ENCODE data around the gene POLR3E.

The POLR3E gene

GRCh38 chr16:22297114-22297870 is at the start of gene POLR3E:
POLR3E (plus strand) TSS chr16:22297409; CDS start chr16:22302969, 5,560 bp downstream.
- DNase-seq (ENCODE audit: low read depth in 3 of 3) = peak; percentile 99 to 100 (median 99)

GRCh38 chr16:22250522-22250921 is 46.7 kb upstream of the POLR3E start:
- no peak for DNase-seq (ENCODE audit: low read depth in 3 of 3)

GRCh38 chr16:22252317-22252716 is 44.9 kb upstream of the POLR3E start:
- DNase-seq (ENCODE audit: low read depth in 3 of 3) = no peak

- DNase-seq (ENCODE audit: low read depth in 3 of 3) = no peak
These were observed 43.9 kb upstream of the POLR3E start for GRCh38 chr16:22253272-22253671.

GRCh38 chr16:22255335-22255734 is 41.9 kb upstream of the POLR3E start:
- no peak for DNase-seq (ENCODE audit: low read depth in 3 of 3)

- no peak for DNase-seq (ENCODE audit: low read depth in 3 of 3)
These were observed 39.8 kb upstream of the POLR3E start for GRCh38 chr16:22257440-22257839.

GRCh38 chr16:22260490-22260889 is 36.7 kb upstream of the POLR3E start:
- DNase-seq (ENCODE audit: low read depth in 3 of 3) = no peak

GRCh38 chr16:22262460-22262859 is 34.7 kb upstream of the POLR3E start:
- DNase-seq (ENCODE audit: low read depth in 3 of 3) = no peak

GRCh38 chr16:22264786-22265185 is 32.4 kb upstream of the POLR3E start:
- no peak for DNase-seq (ENCODE audit: low read depth in 3 of 3)

- DNase-seq (ENCODE audit: low read depth in 3 of 3) = no peak
These were observed 31.9 kb upstream of the POLR3E start for GRCh38 chr16:22265351-22265750.

- no peak for DNase-seq (ENCODE audit: low read depth in 3 of 3)
These were observed 30.7 kb upstream of the POLR3E start for GRCh38 chr16:22266546-22266945.

GRCh38 chr16:22267764-22268163 is 29.4 kb upstream of the POLR3E start:
- no peak for DNase-seq (ENCODE audit: low read depth in 3 of 3)

GRCh38 chr16:22270525-22270924 is 26.7 kb upstream of the POLR3E start:
- DNase-seq (ENCODE audit: low read depth in 3 of 3) = no peak

- DNase-seq (ENCODE audit: low read depth in 3 of 3) = no peak
These were observed 24.1 kb upstream of the POLR3E start for GRCh38 chr16:22272870-22273650.

- no peak for DNase-seq (ENCODE audit: low read depth in 3 of 3)
These were observed 22.3 kb upstream of the POLR3E start for GRCh38 chr16:22274916-22275315.

- no peak for DNase-seq (ENCODE audit: low read depth in 3 of 3)
These were observed 18.6 kb upstream of the POLR3E start for GRCh38 chr16:22278441-22279230.

- DNase-seq (ENCODE audit: low read depth in 3 of 3) = no peak
These were observed 14.8 kb upstream of the POLR3E start for GRCh38 chr16:22282254-22282892.

- DNase-seq (ENCODE audit: low read depth in 3 of 3) = no peak
These were observed 12.6 kb upstream of the POLR3E start for GRCh38 chr16:22284637-22285036.

- no peak for DNase-seq (ENCODE audit: low read depth in 3 of 3)
These were observed 12.1 kb upstream of the POLR3E start for GRCh38 chr16:22285080-22285479.

GRCh38 chr16:22291020-22291419 is 6.2 kb upstream of the POLR3E start:
- DNase-seq (ENCODE audit: low read depth in 3 of 3) = no peak

- DNase-seq (ENCODE audit: low read depth in 3 of 3) = no peak
These were observed 5.3 kb upstream of the POLR3E start for GRCh38 chr16:22291860-22292318.

GRCh38 chr16:22292320-22292719 is 4.9 kb upstream of the POLR3E start:
- DNase-seq (ENCODE audit: low read depth in 3 of 3) = no peak

Measured in stimulated activated CD4-positive, alpha-beta T cell treated with anti-CD3 and anti-CD28 coated beads, TNF-alpha, amount 100 ng/mL, for 24 hours (primary cell).